GM23338 (cell line): Measurements from ENCODE around the gene C1orf74.

ENCODE experiments used
- CREB1 ChIP-seq: fragments of 250-450 bp; sonication (Bioruptor Pico); IDR thresholded peaks from 2 replicates; pipeline ENCODE4 v1.5.0; 2020; ENCODE audit warnings: low read depth, mild to moderate bottlenecking, moderate library complexity
- CTCF ChIP-seq, 2 experiments: fragments of 200-600 bp in 1 of 2; sonication (generic) in 1 of 2; conservative IDR thresholded peaks; 2 replicates each; pipeline versions ENCODE4 v1.5.1 to v1.6.1; 2016 to 2017; ENCODE audit warnings: antibody characterized with exemption in 2 of 2, low read depth in 2 of 2, mild to moderate bottlenecking in 2 of 2, moderate library complexity in 1 of 2
- EZH2 ChIP-seq: fragments of 200-600 bp; sonication (generic); IDR thresholded peaks from one replicate; pipeline ENCODE4 v1.8.0; 2017; ENCODE audit warnings: antibody characterized with exemption, mild to moderate bottlenecking, low read depth; ENCODE audit not compliant: unreplicated experiment
- EZH2phosphoT487 ChIP-seq: fragments of 200-600 bp; sonication (generic); IDR thresholded peaks from one replicate; pipeline ENCODE4 v1.8.1; 2018; ENCODE audit warnings: antibody characterized with exemption; ENCODE audit not compliant: unreplicated experiment
- JUNB ChIP-seq: IDR thresholded peaks from one replicate; pipeline ENCODE4 v1.6.1; 2016; ENCODE audit warnings: antibody characterized with exemption; ENCODE audit not compliant: unreplicated experiment
- NANOG ChIP-seq: IDR thresholded peaks from 2 replicates; pipeline ENCODE4 v1.6.1; 2016; ENCODE audit warnings: antibody characterized with exemption, borderline replicate concordance
- POLR2AphosphoS5 ChIP-seq: IDR thresholded peaks from 2 replicates; pipeline ENCODE4 v1.6.1; 2016; ENCODE audit warnings: antibody characterized with exemption, low read depth
- ZNF114 ChIP-seq: fragments of 250-450 bp; sonication (Bioruptor Pico); IDR thresholded peaks from 2 replicates; pipeline ENCODE4 v1.5.0; 2020; ENCODE audit warnings: mild to moderate bottlenecking, moderate library complexity
- TF ChIP-seq, protein P1 (sequence below): IDR thresholded peaks from one replicate; pipeline ENCODE4 v1.6.1; 2018; ENCODE audit warnings: antibody characterized with exemption; ENCODE audit not compliant: unreplicated experiment

GRCh38 chr1:209803568-209803967, 19.2 kb upstream of the C1orf74 start:
- TF ChIP-seq CTCF (conservative IDR thresholded peaks at IDR 0.05; ENCODE audit: low read depth in 2 of 2): no peak
- no peak for TF ChIP-seq EZH2
- no peak for TF ChIP-seq ZNF114 (CRISPR knock-in tag)
- TF ChIP-seq, protein P1, sequence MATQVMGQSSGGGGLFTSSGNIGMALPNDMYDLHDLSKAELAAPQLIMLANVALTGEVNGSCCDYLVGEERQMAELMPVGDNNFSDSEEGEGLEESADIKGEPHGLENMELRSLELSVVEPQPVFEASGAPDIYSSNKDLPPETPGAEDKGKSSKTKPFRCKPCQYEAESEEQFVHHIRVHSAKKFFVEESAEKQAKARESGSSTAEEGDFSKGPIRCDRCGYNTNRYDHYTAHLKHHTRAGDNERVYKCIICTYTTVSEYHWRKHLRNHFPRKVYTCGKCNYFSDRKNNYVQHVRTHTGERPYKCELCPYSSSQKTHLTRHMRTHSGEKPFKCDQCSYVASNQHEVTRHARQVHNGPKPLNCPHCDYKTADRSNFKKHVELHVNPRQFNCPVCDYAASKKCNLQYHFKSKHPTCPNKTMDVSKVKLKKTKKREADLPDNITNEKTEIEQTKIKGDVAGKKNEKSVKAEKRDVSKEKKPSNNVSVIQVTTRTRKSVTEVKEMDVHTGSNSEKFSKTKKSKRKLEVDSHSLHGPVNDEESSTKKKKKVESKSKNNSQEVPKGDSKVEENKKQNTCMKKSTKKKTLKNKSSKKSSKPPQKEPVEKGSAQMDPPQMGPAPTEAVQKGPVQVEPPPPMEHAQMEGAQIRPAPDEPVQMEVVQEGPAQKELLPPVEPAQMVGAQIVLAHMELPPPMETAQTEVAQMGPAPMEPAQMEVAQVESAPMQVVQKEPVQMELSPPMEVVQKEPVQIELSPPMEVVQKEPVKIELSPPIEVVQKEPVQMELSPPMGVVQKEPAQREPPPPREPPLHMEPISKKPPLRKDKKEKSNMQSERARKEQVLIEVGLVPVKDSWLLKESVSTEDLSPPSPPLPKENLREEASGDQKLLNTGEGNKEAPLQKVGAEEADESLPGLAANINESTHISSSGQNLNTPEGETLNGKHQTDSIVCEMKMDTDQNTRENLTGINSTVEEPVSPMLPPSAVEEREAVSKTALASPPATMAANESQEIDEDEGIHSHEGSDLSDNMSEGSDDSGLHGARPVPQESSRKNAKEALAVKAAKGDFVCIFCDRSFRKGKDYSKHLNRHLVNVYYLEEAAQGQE: no peak
- no peak for TF ChIP-seq NANOG
- TF ChIP-seq POLR2AphosphoS5: no peak
- TF ChIP-seq JUNB: no peak
- no peak for TF ChIP-seq CREB1 (CRISPR knock-in tag)
- TF ChIP-seq EZH2phosphoT487: no peak
